ENCODE measurements around the gene GLTP. TPM values are rescaled to one million over a fixed set of nuclear protein-coding genes. Genes with fewer than 3 reads are reported as not detected.
A peak's percentile ranks its signal among the peaks of the same experiment; 100 is the strongest.

The GLTP gene
- total and polyA plus RNA-seq, 2 of the 13 experiments (the other 11 are each of a cell fraction or from before 2014, with no cell fraction given) = 10.7 to 12.9 TPM

DNA sequence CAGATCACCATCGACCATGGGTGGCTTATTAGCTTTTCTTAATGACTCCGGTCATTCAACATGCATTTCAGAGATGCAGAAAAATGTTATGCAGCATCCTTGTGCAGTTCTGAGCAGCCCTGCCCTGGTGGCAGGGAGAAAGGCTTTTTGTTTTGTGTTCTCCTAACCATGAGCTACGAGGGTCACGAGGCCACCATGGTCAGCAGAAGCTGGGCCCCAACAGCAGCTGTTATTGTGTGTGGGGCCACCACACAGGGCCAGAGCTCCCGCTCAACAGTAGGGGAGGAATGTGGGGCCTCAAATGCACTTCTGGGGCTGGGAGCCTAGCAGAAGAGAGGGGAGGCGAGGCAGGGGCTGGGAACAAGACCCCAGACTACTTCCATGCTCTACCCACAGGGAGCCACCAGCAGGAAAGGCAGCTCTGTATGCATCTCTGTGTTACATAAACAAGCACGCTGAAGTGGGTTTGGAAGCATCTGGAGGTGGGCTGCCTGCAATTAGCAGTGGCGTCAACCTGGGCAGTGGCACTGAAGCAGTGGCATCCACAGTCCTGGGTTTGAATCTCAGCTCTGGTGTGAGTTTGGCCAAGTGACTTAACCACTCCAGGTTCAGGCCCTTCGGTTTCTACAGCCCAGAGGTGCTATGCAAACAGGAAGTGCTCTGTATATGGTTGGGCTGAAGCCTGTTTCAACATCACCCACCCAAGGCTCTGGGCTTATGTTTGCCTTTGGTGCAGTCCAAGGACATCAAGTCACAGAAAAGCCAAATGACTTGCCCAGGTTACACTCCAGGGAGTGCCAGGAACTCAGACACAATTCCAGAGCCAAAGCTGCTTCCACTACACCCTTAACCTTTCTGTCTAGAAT, 16.3 kb downstream of the GLTP start (continued):
- TF ChIP-seq, protein P1, sequence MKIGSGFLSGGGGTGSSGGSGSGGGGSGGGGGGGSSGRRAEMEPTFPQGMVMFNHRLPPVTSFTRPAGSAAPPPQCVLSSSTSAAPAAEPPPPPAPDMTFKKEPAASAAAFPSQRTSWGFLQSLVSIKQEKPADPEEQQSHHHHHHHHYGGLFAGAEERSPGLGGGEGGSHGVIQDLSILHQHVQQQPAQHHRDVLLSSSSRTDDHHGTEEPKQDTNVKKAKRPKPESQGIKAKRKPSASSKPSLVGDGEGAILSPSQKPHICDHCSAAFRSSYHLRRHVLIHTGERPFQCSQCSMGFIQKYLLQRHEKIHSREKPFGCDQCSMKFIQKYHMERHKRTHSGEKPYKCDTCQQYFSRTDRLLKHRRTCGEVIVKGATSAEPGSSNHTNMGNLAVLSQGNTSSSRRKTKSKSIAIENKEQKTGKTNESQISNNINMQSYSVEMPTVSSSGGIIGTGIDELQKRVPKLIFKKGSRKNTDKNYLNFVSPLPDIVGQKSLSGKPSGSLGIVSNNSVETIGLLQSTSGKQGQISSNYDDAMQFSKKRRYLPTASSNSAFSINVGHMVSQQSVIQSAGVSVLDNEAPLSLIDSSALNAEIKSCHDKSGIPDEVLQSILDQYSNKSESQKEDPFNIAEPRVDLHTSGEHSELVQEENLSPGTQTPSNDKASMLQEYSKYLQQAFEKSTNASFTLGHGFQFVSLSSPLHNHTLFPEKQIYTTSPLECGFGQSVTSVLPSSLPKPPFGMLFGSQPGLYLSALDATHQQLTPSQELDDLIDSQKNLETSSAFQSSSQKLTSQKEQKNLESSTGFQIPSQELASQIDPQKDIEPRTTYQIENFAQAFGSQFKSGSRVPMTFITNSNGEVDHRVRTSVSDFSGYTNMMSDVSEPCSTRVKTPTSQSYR (CRISPR knock-in tag; IDR thresholded peaks at IDR 0.05; ENCODE audit: borderline replicate concordance) = peak; percentile 45; the same call in 1 of the 2 replicates
- TF ChIP-seq, protein P2, sequence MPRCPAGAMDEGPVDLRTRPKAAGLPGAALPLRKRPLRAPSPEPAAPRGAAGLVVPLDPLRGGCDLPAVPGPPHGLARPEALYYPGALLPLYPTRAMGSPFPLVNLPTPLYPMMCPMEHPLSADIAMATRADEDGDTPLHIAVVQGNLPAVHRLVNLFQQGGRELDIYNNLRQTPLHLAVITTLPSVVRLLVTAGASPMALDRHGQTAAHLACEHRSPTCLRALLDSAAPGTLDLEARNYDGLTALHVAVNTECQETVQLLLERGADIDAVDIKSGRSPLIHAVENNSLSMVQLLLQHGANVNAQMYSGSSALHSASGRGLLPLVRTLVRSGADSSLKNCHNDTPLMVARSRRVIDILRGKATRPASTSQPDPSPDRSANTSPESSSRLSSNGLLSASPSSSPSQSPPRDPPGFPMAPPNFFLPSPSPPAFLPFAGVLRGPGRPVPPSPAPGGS (CRISPR knock-in tag; IDR thresholded peaks at IDR 0.05) = peak; percentile 67; the same call in 1 of the 2 replicates
- TF ChIP-seq, protein P3, sequence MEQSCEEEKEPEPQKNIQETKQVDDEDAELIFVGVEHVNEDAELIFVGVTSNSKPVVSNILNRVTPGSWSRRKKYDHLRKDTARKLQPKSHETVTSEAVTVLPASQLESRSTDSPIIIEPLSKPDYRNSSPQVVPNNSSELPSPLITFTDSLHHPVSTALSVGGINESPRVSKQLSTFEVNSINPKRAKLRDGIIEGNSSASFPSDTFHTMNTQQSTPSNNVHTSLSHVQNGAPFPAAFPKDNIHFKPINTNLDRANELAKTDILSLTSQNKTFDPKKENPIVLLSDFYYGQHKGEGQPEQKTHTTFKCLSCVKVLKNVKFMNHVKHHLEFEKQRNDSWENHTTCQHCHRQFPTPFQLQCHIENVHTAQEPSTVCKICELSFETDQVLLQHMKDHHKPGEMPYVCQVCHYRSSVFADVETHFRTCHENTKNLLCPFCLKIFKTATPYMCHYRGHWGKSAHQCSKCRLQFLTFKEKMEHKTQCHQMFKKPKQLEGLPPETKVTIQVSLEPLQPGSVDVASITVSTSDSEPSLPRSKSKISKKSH (CRISPR knock-in tag; IDR thresholded peaks at IDR 0.05; ENCODE audit: borderline replicate concordance) = no peak
- TF ChIP-seq ZNF496 (CRISPR knock-in tag; IDR thresholded peaks at IDR 0.05; ENCODE audit: insufficient replicate concordance) (no peak), PRPF4 (IDR thresholded peaks at IDR 0.05; ENCODE audit: low read depth, low read length, poor library complexity, severe bottlenecking) (no peak), ZNF788 (CRISPR knock-in tag; IDR thresholded peaks at IDR 0.05; ENCODE audit: borderline replicate concordance) (peak; percentile 68; the same call in 1 of the 2 replicates), NR1H2 (CRISPR knock-in tag; IDR thresholded peaks at IDR 0.05; ENCODE audit: borderline replicate concordance, low read depth) (no peak), TCF7L2 (IDR thresholded peaks at IDR 0.05; ENCODE audit: low read depth, low read length) (no peak), ATF7-NPFF (CRISPR knock-in tag; IDR thresholded peaks at IDR 0.05; ENCODE audit: low read depth) (no peak), HOXA5 (CRISPR knock-in tag; IDR thresholded peaks at IDR 0.05) (peak; percentile 25; the same call in 1 of the 2 replicates), NFKB2 (CRISPR knock-in tag; IDR thresholded peaks at IDR 0.05; ENCODE audit: borderline replicate concordance) (peak; percentile 79; the same call in 1 of the 2 replicates), ZNF160 (CRISPR knock-in tag; IDR thresholded peaks at IDR 0.05) (no peak; the same call in 1 of the 2 replicates), NBN (conservative IDR thresholded peaks at IDR 0.05) (no peak), SAP130 (CRISPR knock-in tag; IDR thresholded peaks at IDR 0.05; ENCODE audit: low read depth) (peak; percentile 87)
- TF ChIP-seq, protein P4, sequence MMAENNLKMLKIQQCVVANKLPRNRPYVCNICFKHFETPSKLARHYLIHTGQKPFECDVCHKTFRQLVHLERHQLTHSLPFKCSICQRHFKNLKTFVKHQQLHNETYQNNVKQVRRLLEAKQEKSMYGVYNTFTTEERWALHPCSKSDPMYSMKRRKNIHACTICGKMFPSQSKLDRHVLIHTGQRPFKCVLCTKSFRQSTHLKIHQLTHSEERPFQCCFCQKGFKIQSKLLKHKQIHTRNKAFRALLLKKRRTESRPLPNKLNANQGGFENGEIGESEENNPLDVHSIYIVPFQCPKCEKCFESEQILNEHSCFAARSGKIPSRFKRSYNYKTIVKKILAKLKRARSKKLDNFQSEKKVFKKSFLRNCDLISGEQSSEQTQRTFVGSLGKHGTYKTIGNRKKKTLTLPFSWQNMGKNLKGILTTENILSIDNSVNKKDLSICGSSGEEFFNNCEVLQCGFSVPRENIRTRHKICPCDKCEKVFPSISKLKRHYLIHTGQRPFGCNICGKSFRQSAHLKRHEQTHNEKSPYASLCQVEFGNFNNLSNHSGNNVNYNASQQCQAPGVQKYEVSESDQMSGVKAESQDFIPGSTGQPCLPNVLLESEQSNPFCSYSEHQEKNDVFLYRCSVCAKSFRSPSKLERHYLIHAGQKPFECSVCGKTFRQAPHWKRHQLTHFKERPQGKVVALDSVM (CRISPR knock-in tag; IDR thresholded peaks at IDR 0.05) = 0 out of 2 replicates have a peak, but pooled peaks have one; percentile 44
- TF ChIP-seq, protein P5, sequence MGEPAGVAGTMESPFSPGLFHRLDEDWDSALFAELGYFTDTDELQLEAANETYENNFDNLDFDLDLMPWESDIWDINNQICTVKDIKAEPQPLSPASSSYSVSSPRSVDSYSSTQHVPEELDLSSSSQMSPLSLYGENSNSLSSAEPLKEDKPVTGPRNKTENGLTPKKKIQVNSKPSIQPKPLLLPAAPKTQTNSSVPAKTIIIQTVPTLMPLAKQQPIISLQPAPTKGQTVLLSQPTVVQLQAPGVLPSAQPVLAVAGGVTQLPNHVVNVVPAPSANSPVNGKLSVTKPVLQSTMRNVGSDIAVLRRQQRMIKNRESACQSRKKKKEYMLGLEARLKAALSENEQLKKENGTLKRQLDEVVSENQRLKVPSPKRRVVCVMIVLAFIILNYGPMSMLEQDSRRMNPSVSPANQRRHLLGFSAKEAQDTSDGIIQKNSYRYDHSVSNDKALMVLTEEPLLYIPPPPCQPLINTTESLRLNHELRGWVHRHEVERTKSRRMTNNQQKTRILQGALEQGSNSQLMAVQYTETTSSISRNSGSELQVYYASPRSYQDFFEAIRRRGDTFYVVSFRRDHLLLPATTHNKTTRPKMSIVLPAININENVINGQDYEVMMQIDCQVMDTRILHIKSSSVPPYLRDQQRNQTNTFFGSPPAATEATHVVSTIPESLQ (CRISPR knock-in tag; conservative IDR thresholded peaks at IDR 0.05) = 0 out of 2 replicates have a peak, but pooled peaks have one; percentile 28
